Tibial nerve (tissue), 4 donors: Measurements from ENCODE around the gene BCAR3.

ENCODE experiments used
- EP300 ChIP-seq, 2 donors: sonication (generic); formaldehyde crosslinking; IDR thresholded peaks; one replicate each; pipeline ENCODE4 v1.6.1; 2017; ENCODE audit warnings: antibody characterized with exemption in 2 of 2, mild to moderate bottlenecking in 1 of 2
- POLR2A ChIP-seq, 2 donors: fragments of 450-650 bp; IDR thresholded peaks; one replicate each; pipeline ENCODE4 v1.6.1; 2017; ENCODE audit warnings: antibody characterized with exemption in 2 of 2, mild to moderate bottlenecking in 2 of 2, moderate library complexity in 2 of 2
- TF ChIP-seq, protein P1 (sequence below), 5 experiments: fragments of 200-600 bp in 3 of 5; fragments of 450-650 bp in 2 of 5; sonication (generic) in 3 of 5; IDR thresholded peaks; one replicate each; pipeline ENCODE4 v1.5.1; 2016 to 2019; ENCODE audit warnings: antibody characterized with exemption in 5 of 5, mild to moderate bottlenecking in 3 of 5, moderate library complexity in 2 of 5

DNA sequence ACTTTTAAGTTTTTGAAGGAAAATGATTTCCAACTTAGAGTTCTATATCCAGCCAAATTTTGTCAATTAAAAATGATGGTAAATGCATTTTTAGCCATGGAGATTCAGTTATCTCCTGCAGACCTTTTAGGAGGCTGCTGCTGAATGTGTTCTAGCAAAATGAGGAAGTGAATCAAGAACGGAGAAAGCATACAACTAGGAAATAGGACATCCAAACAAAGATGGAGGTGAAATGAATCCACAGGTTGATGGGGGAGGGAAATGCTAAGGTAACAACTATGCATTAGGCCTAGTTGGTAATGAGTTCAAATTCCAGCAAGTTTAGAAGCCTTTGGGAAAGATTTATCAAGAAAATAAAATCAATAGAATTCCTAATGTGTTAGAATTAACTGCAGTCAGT is 153.2 kb downstream of the BCAR3 start:
- TF ChIP-seq POLR2A (IDR thresholded peaks at IDR 0.05), result no peak
- TF ChIP-seq, protein P1, sequence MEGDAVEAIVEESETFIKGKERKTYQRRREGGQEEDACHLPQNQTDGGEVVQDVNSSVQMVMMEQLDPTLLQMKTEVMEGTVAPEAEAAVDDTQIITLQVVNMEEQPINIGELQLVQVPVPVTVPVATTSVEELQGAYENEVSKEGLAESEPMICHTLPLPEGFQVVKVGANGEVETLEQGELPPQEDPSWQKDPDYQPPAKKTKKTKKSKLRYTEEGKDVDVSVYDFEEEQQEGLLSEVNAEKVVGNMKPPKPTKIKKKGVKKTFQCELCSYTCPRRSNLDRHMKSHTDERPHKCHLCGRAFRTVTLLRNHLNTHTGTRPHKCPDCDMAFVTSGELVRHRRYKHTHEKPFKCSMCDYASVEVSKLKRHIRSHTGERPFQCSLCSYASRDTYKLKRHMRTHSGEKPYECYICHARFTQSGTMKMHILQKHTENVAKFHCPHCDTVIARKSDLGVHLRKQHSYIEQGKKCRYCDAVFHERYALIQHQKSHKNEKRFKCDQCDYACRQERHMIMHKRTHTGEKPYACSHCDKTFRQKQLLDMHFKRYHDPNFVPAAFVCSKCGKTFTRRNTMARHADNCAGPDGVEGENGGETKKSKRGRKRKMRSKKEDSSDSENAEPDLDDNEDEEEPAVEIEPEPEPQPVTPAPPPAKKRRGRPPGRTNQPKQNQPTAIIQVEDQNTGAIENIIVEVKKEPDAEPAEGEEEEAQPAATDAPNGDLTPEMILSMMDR (IDR thresholded peaks at IDR 0.05), result no peak
- no peak for TF ChIP-seq EP300 (IDR thresholded peaks at IDR 0.05)
